ENCODE results near the gene GAK. TPM values are rescaled to one million over a fixed set of nuclear protein-coding genes. Genes with fewer than 3 reads are reported as not detected.

Gene GAK
- total and polyA plus RNA-seq, 5 donors from 2014 or later: 37.5 to 254 (median 40.0) TPM

GRCh38 chr4:915041-915474 lies 17.1 kb downstream of the GAK start:
- peaks cover 13% of the 10 kb centered on the region for H3K36me3 Mint-ChIP-seq
- Histone ChIP-seq H3K36me3 (ENCODE audit: control insufficient read depth, insufficient read depth, low read length) (peaks cover 24% of the 10 kb centered on the region), H3K27me3 (ENCODE audit: control insufficient read depth, insufficient read depth, low read length) (no peaks in the 10 kb centered on the region), H3K9me3 (ENCODE audit: control insufficient read depth in 2 of 2, low read length in 2 of 2) (peaks cover 3 to 8% of the 10 kb centered on the region in 2 experiments), H3K4me3 (ENCODE audit: low read depth, low read length) (peak overlapping the region; percentile 46), H3K4me1 (ENCODE audit: control insufficient read depth, insufficient read depth, low read length, poor library complexity, severe bottlenecking) (peaks cover 13% of the 10 kb centered on the region), H3K27ac (ENCODE audit: insufficient read depth, low read length, poor library complexity, severe bottlenecking) (no peak overlapping the region)
- ATAC-seq (ENCODE audit: low read depth in 2 of 2) (peak in 1 of 2 donors; percentile 34), DNase-seq (no peak)
- peak overlapping the region; percentile 56 to 83 (median 75) for H3K27ac Mint-ChIP-seq
- peaks cover 35 to 50% (median 40%) of the 10 kb centered on the region in 4 donors for H3K4me1 Mint-ChIP-seq
- peak overlapping the region in 3 of 4 donors; percentile 19 to 74 (median 55) for H3K4me3 Mint-ChIP-seq
- H3K9me3 Mint-ChIP-seq: peaks cover 0 to 7% (median 1%) of the 10 kb centered on the region in 7 donors
- H3K27me3 Mint-ChIP-seq: no peaks in the 10 kb centered on the region

GRCh38 chr4:914531-914930 lies 17.6 kb downstream of the GAK start:
- ATAC-seq (ENCODE audit: low read depth in 2 of 2): no peak
- Histone ChIP-seq H3K36me3 (ENCODE audit: control insufficient read depth, insufficient read depth, low read length) (peaks cover 26% of the 10 kb centered on the region), H3K27me3 (ENCODE audit: control insufficient read depth, insufficient read depth, low read length) (no peaks in the 10 kb centered on the region), H3K4me3 (ENCODE audit: low read depth, low read length) (no peak overlapping the region), H3K27ac (ENCODE audit: insufficient read depth, low read length, poor library complexity, severe bottlenecking) (no peak overlapping the region), H3K4me1 (ENCODE audit: control insufficient read depth, insufficient read depth, low read length, poor library complexity, severe bottlenecking) (peaks cover 13% of the 10 kb centered on the region), H3K9me3 (ENCODE audit: control insufficient read depth in 2 of 2, low read length in 2 of 2) (peaks cover 3 to 8% of the 10 kb centered on the region in 2 experiments)
- H3K27ac Mint-ChIP-seq: peak overlapping the region in 1 of 3 donors; percentile 56
- H3K27me3 Mint-ChIP-seq: no peaks in the 10 kb centered on the region
- peaks cover 0 to 7% (median under 1%) of the 10 kb centered on the region in 7 donors for H3K9me3 Mint-ChIP-seq
- H3K4me3 Mint-ChIP-seq: no peak overlapping the region
- H3K36me3 Mint-ChIP-seq: peaks cover 13% of the 10 kb centered on the region
- peaks cover 33 to 46% (median 36%) of the 10 kb centered on the region in 4 donors for H3K4me1 Mint-ChIP-seq
- DNase-seq: no peak

GRCh38 chr4:913280-913618 lies 18.9 kb downstream of the GAK start:
- DNase-seq: no peak
- H3K4me3 Mint-ChIP-seq: no peak overlapping the region
- peaks cover 0 to 5% (median 0%) of the 10 kb centered on the region in 7 donors for H3K9me3 Mint-ChIP-seq
- H3K4me3 ChIP-seq (ENCODE audit: low read depth, low read length): no peak overlapping the region
- H3K9me3 ChIP-seq (ENCODE audit: control insufficient read depth in 2 of 2, low read length in 2 of 2): peaks cover under 1 to 2% of the 10 kb centered on the region in 2 experiments
- H3K36me3 Mint-ChIP-seq: peaks cover 11% of the 10 kb centered on the region
- H3K27me3 ChIP-seq (ENCODE audit: control insufficient read depth, insufficient read depth, low read length): no peaks in the 10 kb centered on the region
- H3K36me3 ChIP-seq (ENCODE audit: control insufficient read depth, insufficient read depth, low read length): peaks cover 38% of the 10 kb centered on the region
- peaks cover 27 to 38% (median 31%) of the 10 kb centered on the region in 4 donors for H3K4me1 Mint-ChIP-seq
- no peak overlapping the region for H3K27ac ChIP-seq (ENCODE audit: insufficient read depth, low read length, poor library complexity, severe bottlenecking)
- peaks cover 13% of the 10 kb centered on the region for H3K4me1 ChIP-seq (ENCODE audit: control insufficient read depth, insufficient read depth, low read length, poor library complexity, severe bottlenecking)
- H3K27me3 Mint-ChIP-seq: no peaks in the 10 kb centered on the region
- no peak for ATAC-seq (ENCODE audit: low read depth in 2 of 2)
- H3K27ac Mint-ChIP-seq: no peak overlapping the region

GRCh38 chr4:912548-913279 lies 19.4 kb downstream of the GAK start:
- Mint-ChIP-seq H3K27me3 (no peaks in the 10 kb centered on the region), H3K4me1 (peaks cover 23 to 33% (median 26%) of the 10 kb centered on the region in 4 donors), H3K9me3 (peaks cover 0 to 1% (median 0%) of the 10 kb centered on the region in 7 donors), H3K27ac (no peak overlapping the region), H3K4me3 (no peak overlapping the region), H3K36me3 (peaks cover 7% of the 10 kb centered on the region)
- Histone ChIP-seq H3K9me3 (ENCODE audit: control insufficient read depth in 2 of 2, low read length in 2 of 2) (no peaks in the 10 kb centered on the region), H3K27me3 (ENCODE audit: control insufficient read depth, insufficient read depth, low read length) (no peaks in the 10 kb centered on the region), H3K4me3 (ENCODE audit: low read depth, low read length) (no peak overlapping the region), H3K27ac (ENCODE audit: insufficient read depth, low read length, poor library complexity, severe bottlenecking) (no peak overlapping the region), H3K4me1 (ENCODE audit: control insufficient read depth, insufficient read depth, low read length, poor library complexity, severe bottlenecking) (peaks cover 13% of the 10 kb centered on the region), H3K36me3 (ENCODE audit: control insufficient read depth, insufficient read depth, low read length) (peaks cover 41% of the 10 kb centered on the region)
- DNase-seq (no peak), ATAC-seq (ENCODE audit: low read depth in 2 of 2) (no peak)

GRCh38 chr4:911871-912490 lies 20.1 kb downstream of the GAK start:
- H3K4me1 ChIP-seq (ENCODE audit: control insufficient read depth, insufficient read depth, low read length, poor library complexity, severe bottlenecking): peaks cover 13% of the 10 kb centered on the region
- Mint-ChIP-seq H3K36me3 (peaks cover 7% of the 10 kb centered on the region), H3K9me3 (peaks cover 0 to 1% (median 0%) of the 10 kb centered on the region in 7 donors), H3K27ac (no peak overlapping the region), H3K4me1 (peaks cover 18 to 27% (median 21%) of the 10 kb centered on the region in 4 donors), H3K27me3 (no peaks in the 10 kb centered on the region), H3K4me3 (peak overlapping the region in 1 of 4 donors; percentile 71)
- no peaks in the 10 kb centered on the region for H3K9me3 ChIP-seq (ENCODE audit: control insufficient read depth in 2 of 2, low read length in 2 of 2)
- no peaks in the 10 kb centered on the region for H3K27me3 ChIP-seq (ENCODE audit: control insufficient read depth, insufficient read depth, low read length)
- ATAC-seq (ENCODE audit: low read depth in 2 of 2): no peak
- peaks cover 41% of the 10 kb centered on the region for H3K36me3 ChIP-seq (ENCODE audit: control insufficient read depth, insufficient read depth, low read length)
- H3K27ac ChIP-seq (ENCODE audit: insufficient read depth, low read length, poor library complexity, severe bottlenecking): no peak overlapping the region
- DNase-seq: no peak
- H3K4me3 ChIP-seq (ENCODE audit: low read depth, low read length): no peak overlapping the region

GRCh38 chr4:911221-911751 lies 20.8 kb downstream of the GAK start:
- DNase-seq: no peak
- peaks cover 9% of the 10 kb centered on the region for H3K36me3 Mint-ChIP-seq
- peaks cover 0 to 3% (median 0%) of the 10 kb centered on the region in 7 donors for H3K9me3 Mint-ChIP-seq
- peak overlapping the region in 1 of 3 donors; percentile 31 for H3K27ac Mint-ChIP-seq
- H3K9me3 ChIP-seq (ENCODE audit: control insufficient read depth in 2 of 2, low read length in 2 of 2): no peaks in the 10 kb centered on the region
- peaks cover 11 to 24% (median 14%) of the 10 kb centered on the region in 4 donors for H3K4me1 Mint-ChIP-seq
- no peak overlapping the region for H3K4me3 ChIP-seq (ENCODE audit: low read depth, low read length)
- H3K27me3 Mint-ChIP-seq: no peaks in the 10 kb centered on the region
- H3K36me3 ChIP-seq (ENCODE audit: control insufficient read depth, insufficient read depth, low read length): peaks cover 41% of the 10 kb centered on the region
- H3K4me3 Mint-ChIP-seq: peak overlapping the region in 1 of 4 donors; percentile 71
- no peak for ATAC-seq (ENCODE audit: low read depth in 2 of 2)
- peaks cover 13% of the 10 kb centered on the region for H3K4me1 ChIP-seq (ENCODE audit: control insufficient read depth, insufficient read depth, low read length, poor library complexity, severe bottlenecking)
- H3K27me3 ChIP-seq (ENCODE audit: control insufficient read depth, insufficient read depth, low read length): no peaks in the 10 kb centered on the region
- H3K27ac ChIP-seq (ENCODE audit: insufficient read depth, low read length, poor library complexity, severe bottlenecking): no peak overlapping the region

GRCh38 chr4:910366-911091 lies 21.6 kb downstream of the GAK start:
- Mint-ChIP-seq H3K27ac (no peak overlapping the region), H3K9me3 (peaks cover 0 to 3% (median 0%) of the 10 kb centered on the region in 7 donors), H3K4me1 (peaks cover 6 to 17% (median 7%) of the 10 kb centered on the region in 4 donors), H3K4me3 (no peak overlapping the region), H3K27me3 (no peaks in the 10 kb centered on the region), H3K36me3 (peaks cover 9% of the 10 kb centered on the region)
- Histone ChIP-seq H3K9me3 (ENCODE audit: control insufficient read depth in 2 of 2, low read length in 2 of 2) (no peaks in the 10 kb centered on the region), H3K36me3 (ENCODE audit: control insufficient read depth, insufficient read depth, low read length) (peaks cover 41% of the 10 kb centered on the region), H3K27ac (ENCODE audit: insufficient read depth, low read length, poor library complexity, severe bottlenecking) (no peak overlapping the region), H3K27me3 (ENCODE audit: control insufficient read depth, insufficient read depth, low read length) (no peaks in the 10 kb centered on the region), H3K4me3 (ENCODE audit: low read depth, low read length) (no peak overlapping the region), H3K4me1 (ENCODE audit: control insufficient read depth, insufficient read depth, low read length, poor library complexity, severe bottlenecking) (peaks cover 6% of the 10 kb centered on the region)
- DNase-seq (no peak), ATAC-seq (ENCODE audit: low read depth in 2 of 2) (no peak)
